SU-DHL-6 (cell line): ENCODE data around the gene KSR2.

Experiments
- H2AFZ ChIP-seq: fragments of 200-600 bp; sonication (generic); 2 replicates; pipeline ENCODE4 v1.6.1; 2014; ENCODE audit warnings: low read depth, mild to moderate bottlenecking, moderate library complexity, mixed read lengths, antibody characterized with exemption, low read length; ENCODE audit not compliant: severe bottlenecking
- H3F3A ChIP-seq: fragments of 200-600 bp; shearing (Covaris generic); 2 replicates; pipeline ENCODE4 v1.6.0; 2016; ENCODE audit warnings: antibody characterized with exemption, mild to moderate bottlenecking; ENCODE audit not compliant: insufficient read depth
- H3K27ac ChIP-seq: fragments of 200-600 bp; sonication (generic); 2 replicates; pipeline ENCODE4 v1.5.1; 2016; ENCODE audit warnings: low read depth, mild to moderate bottlenecking, low read length, moderate library complexity, mixed read lengths
- H3K27me3 ChIP-seq: fragments of 200-600 bp; sonication (generic), shearing (Covaris generic); 2 replicates; pipeline ENCODE4 v1.6.0; 2014; ENCODE audit warnings: mild to moderate bottlenecking, low read length
- H3K36me3 ChIP-seq: fragments of 200-600 bp; sonication (generic); 2 replicates; pipeline ENCODE4 v1.6.1; 2014; ENCODE audit warnings: mild to moderate bottlenecking, low read length, mixed read lengths
- H3K4me2 ChIP-seq: fragments of 300-600, 200-600 bp; shearing (Covaris generic), sonication (generic); 2 replicates; pipeline ENCODE4 v1.6.0; 2014; ENCODE audit warnings: low read length, low read depth, mild to moderate bottlenecking; ENCODE audit not compliant: poor library complexity, severe bottlenecking
- H3K4me3 ChIP-seq: fragments of 200-600 bp; sonication (generic); 2 replicates; pipeline ENCODE4 v1.5.1; 2014; ENCODE audit warnings: antibody characterized with exemption, low read length, mild to moderate bottlenecking, mixed read lengths; ENCODE audit not compliant: insufficient read depth, poor library complexity, severe bottlenecking
- H3K79me2 ChIP-seq: fragments of 200-600 bp; sonication (generic); 2 replicates; pipeline ENCODE4 v1.6.1; 2014; ENCODE audit warnings: mild to moderate bottlenecking, low read length, moderate library complexity; ENCODE audit not compliant: insufficient read depth
- H3K9ac ChIP-seq: fragments of 200-600 bp; sonication (generic); 2 replicates; pipeline ENCODE4 v1.7.0; 2014; ENCODE audit warnings: mild to moderate bottlenecking, low read length
- H3K9me2 ChIP-seq: fragments of 200-600 bp; sonication (generic); replicated peaks from 2 replicates; pipeline ENCODE4 v1.6.1; 2014; ENCODE audit warnings: low read length; ENCODE audit not compliant: insufficient read depth
- H3K9me3 ChIP-seq: fragments of 200-600 bp; sonication (generic); 2 replicates; pipeline ENCODE4 v1.6.1; 2014; ENCODE audit warnings: low read length, mixed read lengths; ENCODE audit not compliant: insufficient read depth
- H4K20me1 ChIP-seq: fragments of 200-600 bp; sonication (generic); 2 replicates; pipeline ENCODE4 v1.6.1; 2014; ENCODE audit warnings: low read depth, mild to moderate bottlenecking, antibody characterized with exemption, low read length, moderate library complexity, mixed read lengths
- EZH2phosphoT487 ChIP-seq: fragments of 200-600 bp; sonication (generic), shearing (Covaris generic); conservative IDR thresholded peaks from 2 replicates; pipeline ENCODE4 v1.6.1; 2018; ENCODE audit warnings: mild to moderate bottlenecking, antibody characterized with exemption, low read length, moderate library complexity, mixed read lengths
- TF ChIP-seq, protein P1 (sequence below): fragments of 200-600 bp; sonication (generic); IDR thresholded peaks from one replicate; pipeline ENCODE4 v1.5.1; 2017; ENCODE audit warnings: antibody characterized with exemption, mild to moderate bottlenecking, low read length, moderate library complexity; ENCODE audit not compliant: insufficient read depth, poor library complexity, severe bottlenecking

The KSR2 gene

DNA sequence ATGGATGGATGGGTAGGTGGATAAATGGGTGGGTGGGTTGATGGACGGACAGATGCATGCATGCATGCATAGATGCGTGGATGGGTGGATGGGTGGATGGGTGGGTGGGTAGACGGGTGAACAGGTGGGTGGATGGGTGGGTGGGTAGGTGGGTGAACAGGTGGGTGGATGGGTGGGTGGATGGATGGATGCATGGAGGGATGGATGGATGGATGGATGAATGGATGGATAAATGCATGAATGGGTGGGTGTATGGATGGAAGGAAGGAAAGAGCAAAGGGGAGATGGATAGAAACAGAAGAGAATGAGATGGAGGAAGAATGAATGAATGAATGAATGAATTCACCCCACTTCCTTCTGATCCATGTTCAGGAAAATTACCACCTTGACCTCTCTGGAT lies 143.0 kb downstream of the KSR2 start:
- Histone ChIP-seq H3K9me2 (no peaks in the 10 kb centered on the region), H3K27ac (no peak overlapping the region), H3K79me2 (no peaks in the 10 kb centered on the region), H3K27me3 (no peaks in the 10 kb centered on the region), H3K4me3 (no peak overlapping the region), H3K9ac (no peak overlapping the region), H3F3A (no peaks in the 10 kb centered on the region), H4K20me1 (no peaks in the 10 kb centered on the region), H3K4me2 (no peak overlapping the region), H3K36me3 (no peaks in the 10 kb centered on the region), H2AFZ (no peak overlapping the region), H3K9me3 (peaks cover 14% of the 10 kb centered on the region; the same call in 1 of the 2 replicates)
- TF ChIP-seq EZH2phosphoT487: no peak
- TF ChIP-seq, protein P1, sequence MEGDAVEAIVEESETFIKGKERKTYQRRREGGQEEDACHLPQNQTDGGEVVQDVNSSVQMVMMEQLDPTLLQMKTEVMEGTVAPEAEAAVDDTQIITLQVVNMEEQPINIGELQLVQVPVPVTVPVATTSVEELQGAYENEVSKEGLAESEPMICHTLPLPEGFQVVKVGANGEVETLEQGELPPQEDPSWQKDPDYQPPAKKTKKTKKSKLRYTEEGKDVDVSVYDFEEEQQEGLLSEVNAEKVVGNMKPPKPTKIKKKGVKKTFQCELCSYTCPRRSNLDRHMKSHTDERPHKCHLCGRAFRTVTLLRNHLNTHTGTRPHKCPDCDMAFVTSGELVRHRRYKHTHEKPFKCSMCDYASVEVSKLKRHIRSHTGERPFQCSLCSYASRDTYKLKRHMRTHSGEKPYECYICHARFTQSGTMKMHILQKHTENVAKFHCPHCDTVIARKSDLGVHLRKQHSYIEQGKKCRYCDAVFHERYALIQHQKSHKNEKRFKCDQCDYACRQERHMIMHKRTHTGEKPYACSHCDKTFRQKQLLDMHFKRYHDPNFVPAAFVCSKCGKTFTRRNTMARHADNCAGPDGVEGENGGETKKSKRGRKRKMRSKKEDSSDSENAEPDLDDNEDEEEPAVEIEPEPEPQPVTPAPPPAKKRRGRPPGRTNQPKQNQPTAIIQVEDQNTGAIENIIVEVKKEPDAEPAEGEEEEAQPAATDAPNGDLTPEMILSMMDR: no peak

DNA sequence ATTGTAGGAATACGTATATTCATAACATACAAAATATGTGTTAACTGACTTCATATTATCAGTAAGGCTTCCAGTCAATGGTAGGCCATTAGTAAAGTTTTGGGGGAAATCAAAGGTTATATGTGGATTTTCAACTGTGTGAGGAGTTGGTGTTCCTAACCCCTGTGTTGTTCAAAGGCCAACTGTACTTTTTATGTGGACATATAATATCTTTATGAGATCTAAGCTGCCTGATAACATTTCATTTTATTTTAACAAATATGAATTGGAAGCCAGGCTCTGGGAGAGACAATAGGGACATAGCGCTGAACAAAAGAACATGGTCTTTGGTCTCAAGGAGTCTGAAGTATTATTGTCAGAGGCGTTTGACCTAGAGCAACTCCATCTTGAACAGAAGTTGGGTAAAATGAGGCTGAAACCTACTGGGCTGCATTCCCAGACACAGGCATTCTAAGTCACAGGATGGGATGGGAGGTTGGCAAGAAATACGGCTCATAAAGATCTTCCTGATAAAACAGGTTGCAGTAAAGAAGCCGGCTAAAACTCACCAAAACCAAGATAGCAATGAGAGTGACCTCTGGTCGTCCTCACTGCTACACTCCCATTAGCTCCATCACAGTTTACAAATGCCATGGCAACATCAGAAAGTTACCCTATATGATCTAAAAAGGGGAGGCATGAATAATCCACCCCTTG lies 147.2 kb downstream of the KSR2 start:
- no peaks in the 10 kb centered on the region for H4K20me1 ChIP-seq
- no peaks in the 10 kb centered on the region for H3F3A ChIP-seq
- H3K27ac ChIP-seq: no peak overlapping the region
- H3K79me2 ChIP-seq: no peaks in the 10 kb centered on the region
- no peaks in the 10 kb centered on the region for H3K9me2 ChIP-seq
- no peak overlapping the region for H3K9ac ChIP-seq
- H3K4me2 ChIP-seq: no peak overlapping the region
- no peak overlapping the region for H2AFZ ChIP-seq
- no peaks in the 10 kb centered on the region for H3K27me3 ChIP-seq
- H3K36me3 ChIP-seq: no peaks in the 10 kb centered on the region
- TF ChIP-seq EZH2phosphoT487: no peak
- TF ChIP-seq, protein P1: no peak
- H3K9me3 ChIP-seq: no peaks in the 10 kb centered on the region
- H3K4me3 ChIP-seq: no peak overlapping the region

DNA sequence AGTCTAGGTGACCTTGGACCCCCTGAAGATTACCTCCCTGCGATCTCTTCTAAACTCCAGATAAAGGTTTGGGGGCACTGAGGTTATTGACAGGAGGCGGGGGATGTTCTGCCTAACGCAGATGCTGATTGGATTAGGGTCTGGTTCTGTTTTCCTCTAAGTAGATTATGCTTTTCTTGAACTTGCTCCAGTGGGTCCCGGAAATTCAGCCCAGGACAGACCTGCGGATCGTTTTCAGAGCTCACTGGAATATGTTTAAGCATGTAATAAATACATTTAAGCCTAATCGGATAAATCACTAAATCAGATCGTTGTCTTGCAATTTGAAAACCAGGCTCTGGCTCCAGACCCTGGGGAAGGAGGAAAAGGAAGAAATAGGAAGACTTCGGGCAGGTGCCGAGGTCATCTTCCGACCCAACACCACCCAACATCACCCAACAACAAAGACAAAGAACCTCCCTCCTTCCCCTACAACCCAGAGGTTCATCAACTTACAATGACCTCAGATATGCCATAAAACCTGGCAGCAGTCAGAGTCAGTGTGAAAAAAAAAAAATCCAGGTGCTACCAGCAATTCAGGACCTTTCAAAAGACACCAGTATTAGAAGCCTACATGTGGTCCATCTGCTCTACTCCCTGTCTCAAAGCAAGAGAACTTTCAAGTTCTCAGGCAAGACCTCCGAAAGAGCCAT lies 148.4 kb downstream of the KSR2 start:
- Histone ChIP-seq H3K9me3 (no peaks in the 10 kb centered on the region), H3K4me2 (no peak overlapping the region), H3F3A (no peaks in the 10 kb centered on the region), H3K4me3 (no peak overlapping the region), H3K27me3 (no peaks in the 10 kb centered on the region), H3K9me2 (no peaks in the 10 kb centered on the region), H3K79me2 (no peaks in the 10 kb centered on the region), H3K9ac (no peak overlapping the region), H2AFZ (no peak overlapping the region), H3K27ac (no peak overlapping the region), H3K36me3 (no peaks in the 10 kb centered on the region), H4K20me1 (no peaks in the 10 kb centered on the region)
- TF ChIP-seq EZH2phosphoT487: no peak
- TF ChIP-seq, protein P1: no peak
